ENCODE data around the gene LRRC56.

- TF ChIP-seq EZH2 (IDR thresholded peaks at IDR 0.05; ENCODE audit: insufficient read depth, poor library complexity, severe bottlenecking) (no peak), EZH2phosphoT487 (IDR thresholded peaks at IDR 0.05; ENCODE audit: insufficient read depth, low read depth) (no peak)
Measured at GRCh38 chr11:548700-549603, 11.6 kb downstream of the LRRC56 start.
